Stimulated activated CD8-positive, alpha-beta memory T cell treated with anti-CD3 and anti-CD28 coated beads, Interleukin-12 subunit alpha, Interleukin-12 subunit beta, amount 100 ng/mL, for 1 hour (primary cell): ENCODE results near the gene AQP5.
"Not testable (repeated sequence)": the region's sequence is repeated elsewhere in the genome, so short reads cannot be mapped to it uniquely, and the experiment has no call there.

ENCODE experiments used
- DNase-seq: peaks from one replicate; pipeline ENCODE4 v3.0.0-alpha.2; 2020; ENCODE audit warnings: low read depth

Gene AQP5

GRCh38 chr12:49980501-49981349 is 19.1 kb downstream of the AQP5 start:
- no peak for DNase-seq

- no peak for DNase-seq
Measured at GRCh38 chr12:49982246-49983087, 20.8 kb downstream of the AQP5 start.

DNA sequence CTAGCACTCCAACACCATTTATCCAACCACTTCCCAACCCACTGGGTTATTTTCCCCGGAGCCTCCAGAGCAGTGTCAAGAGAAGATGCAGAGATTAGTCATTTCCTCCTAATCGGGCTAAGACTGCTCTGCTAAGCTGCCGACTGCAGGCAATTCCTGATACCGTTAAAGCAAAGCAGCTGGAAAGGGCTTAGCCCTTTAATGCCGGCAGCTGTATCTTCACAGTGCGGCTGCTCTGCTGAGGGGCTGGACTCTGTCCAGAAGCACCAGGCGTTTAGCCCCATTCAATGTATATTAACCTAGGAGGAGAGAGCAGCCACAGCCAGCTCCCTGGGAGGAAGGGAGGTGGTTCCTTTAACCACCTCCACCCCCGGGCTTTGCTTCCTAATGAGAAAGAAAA is 22.2 kb downstream of the AQP5 start:
- DNase-seq, result no peak

DNA sequence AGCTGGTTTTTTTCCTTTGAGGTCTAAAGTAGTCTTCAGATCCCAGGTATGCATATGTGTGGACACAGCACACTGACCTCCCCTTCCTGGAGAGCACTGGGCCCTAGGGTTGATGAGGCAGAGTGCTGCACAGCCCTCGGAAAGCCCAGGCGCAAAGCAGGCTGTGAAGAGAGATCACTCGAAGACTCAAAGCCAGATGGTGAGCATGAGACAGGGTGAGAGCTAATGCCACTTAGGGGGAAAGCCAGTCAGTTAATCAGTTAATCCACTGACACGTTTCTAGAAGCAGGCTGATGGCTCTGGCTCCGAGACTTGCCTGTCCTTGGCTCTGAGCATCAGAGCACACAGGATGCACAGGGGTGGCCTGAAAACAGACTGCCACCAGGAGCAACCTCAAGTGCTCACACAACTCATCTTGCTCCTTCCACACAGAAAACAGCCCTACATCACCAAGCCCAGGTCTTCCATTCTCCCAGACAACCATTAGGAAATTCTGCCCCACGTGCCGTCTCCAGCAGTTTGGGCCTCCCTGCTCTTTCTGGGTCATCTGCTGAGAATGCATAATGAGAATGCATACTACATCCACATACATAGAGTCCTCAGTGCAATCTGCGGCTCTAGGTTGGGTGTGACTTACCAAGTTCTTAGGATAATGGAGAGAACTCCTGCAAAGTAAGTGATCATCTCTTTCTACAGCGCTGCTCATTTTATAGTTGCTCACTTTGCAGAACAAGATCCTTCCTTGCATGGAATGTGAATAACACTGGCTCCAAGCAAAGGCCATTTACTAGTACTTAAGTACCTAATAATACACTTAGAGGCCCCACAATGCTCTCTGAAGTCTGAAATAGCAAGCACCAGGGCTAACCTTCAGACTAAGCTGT is 23.0 kb downstream of the AQP5 start:
- no peak for DNase-seq

- no peak for DNase-seq
Measured at GRCh38 chr12:49985981-49986380, 24.3 kb downstream of the AQP5 start.

- not testable (repeated sequence) for DNase-seq
Measured at GRCh38 chr12:49986476-49986875, 24.8 kb downstream of the AQP5 start.

GRCh38 chr12:49987625-49988303 is 26.1 kb downstream of the AQP5 start:
- DNase-seq, result no peak

GRCh38 chr12:49989400-49989799 is 27.7 kb downstream of the AQP5 start:
- DNase-seq, result not testable (repeated sequence)

DNA sequence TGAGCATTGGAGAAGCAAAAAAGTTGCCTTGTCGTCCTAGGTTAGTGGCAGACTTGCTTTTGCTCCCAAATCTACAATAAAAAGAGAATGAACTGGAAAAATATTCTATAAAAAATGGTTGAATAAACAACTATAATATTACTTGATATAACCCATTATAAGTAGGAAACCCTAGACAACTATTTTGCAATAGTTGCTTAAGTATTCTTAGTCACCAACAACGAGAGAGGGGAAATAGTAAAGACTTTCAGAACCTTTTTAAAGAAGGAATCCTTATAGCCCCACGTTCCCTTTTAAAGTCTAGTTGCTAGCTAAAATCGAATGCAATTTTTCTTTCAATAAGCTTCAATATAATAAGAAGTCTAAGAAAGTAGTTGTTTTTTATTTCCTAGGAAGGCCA is 28.6 kb downstream of the AQP5 start:
- no peak for DNase-seq

DNA sequence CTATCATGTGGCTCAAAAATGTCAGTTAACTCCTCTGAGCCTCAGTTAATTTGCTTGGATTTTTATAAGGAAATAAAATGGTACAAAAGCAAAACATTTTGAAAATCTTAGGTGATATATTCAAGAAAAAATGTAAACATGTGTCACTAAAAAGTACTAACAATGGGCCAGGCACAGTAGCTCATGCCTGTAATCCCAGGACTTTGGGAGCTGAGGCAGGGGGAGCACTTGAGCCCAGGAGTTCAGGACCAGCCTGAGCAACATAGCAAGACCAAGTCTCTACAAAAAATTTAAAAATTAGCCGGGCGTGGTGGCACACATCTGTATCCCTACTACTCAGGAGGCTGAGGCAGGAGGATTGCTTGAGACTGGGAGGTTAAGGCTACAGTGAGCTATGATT is 36.8 kb downstream of the AQP5 start:
- no peak for DNase-seq

GRCh38 chr12:50003595-50003994 is 41.9 kb downstream of the AQP5 start:
- DNase-seq, result no peak

- no peak for DNase-seq
Measured at GRCh38 chr12:50004696-50005095, 43.0 kb downstream of the AQP5 start.

DNA sequence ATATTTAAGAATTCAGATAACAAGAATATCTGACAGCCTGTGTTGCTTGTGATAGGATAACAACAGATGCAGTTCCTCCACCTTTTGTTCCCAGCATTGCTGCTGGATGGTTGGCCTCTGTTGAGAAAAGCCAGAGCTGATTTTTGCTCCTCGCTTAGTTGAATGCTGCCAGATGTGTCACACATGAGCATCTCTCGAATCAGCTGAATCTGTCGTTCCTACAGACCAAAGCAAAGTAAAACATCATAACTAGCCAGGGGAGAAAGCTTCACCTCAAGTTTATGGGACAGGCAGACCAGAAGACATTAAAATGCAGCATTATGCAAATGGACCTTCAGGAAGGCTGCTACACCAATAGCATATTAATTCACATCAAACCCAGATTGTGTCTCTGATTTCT is 43.5 kb downstream of the AQP5 start:
- DNase-seq, result no peak

DNA sequence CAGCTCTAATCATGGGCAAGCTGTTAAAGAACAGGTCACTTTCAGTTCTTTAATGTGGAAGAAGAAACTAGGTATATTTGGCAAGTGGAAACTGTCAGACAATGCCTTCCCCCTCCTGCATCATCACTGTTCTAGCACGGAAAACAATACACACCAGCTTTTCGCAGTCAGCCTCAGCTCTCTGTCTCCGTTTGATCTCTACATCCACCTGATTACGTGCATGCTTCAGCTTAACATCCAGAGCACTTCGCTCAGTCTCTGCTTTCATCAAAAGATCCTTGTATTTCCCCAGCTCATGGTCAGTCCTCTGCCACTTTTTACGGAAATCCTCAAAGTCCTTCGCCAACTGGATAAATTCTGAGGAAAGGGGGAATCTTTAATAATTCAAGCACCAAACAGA is 44.6 kb downstream of the AQP5 start:
- DNase-seq, result no peak

- DNase-seq, result no peak
Measured at GRCh38 chr12:50006754-50007442, 45.2 kb downstream of the AQP5 start.

GRCh38 chr12:50013361-50014147 is 51.9 kb downstream of the AQP5 start:
- DNase-seq, result no peak

DNA sequence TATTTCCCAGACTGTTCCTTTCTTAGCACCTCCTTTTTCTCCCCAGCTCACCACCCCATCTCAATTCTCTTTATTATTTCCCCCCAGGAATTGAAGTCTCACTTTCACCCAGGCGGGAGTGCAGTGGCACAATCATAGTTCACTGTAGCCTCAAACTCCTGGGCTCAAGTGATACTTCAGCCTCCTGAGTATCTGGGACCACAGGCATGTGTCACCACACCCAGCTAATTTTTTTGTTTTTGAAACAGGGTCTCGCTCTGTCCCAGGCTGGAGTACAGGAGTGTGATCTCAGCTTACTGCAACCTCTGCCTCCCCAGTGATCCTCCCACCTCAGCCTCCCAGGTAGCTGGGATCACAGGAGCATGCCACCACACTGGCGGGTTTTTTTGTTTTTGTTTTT is 52.7 kb downstream of the AQP5 start:
- no peak for DNase-seq
